HG03378 (cell line): ENCODE data around the gene RPL35.

Experiments
- ATAC-seq: cut with Tn5 transposase; IDR thresholded peaks from one replicate; pipeline ENCODE4 v1.9.1; 2021; ENCODE audit warnings: mild to moderate bottlenecking, moderate library complexity; ENCODE audit not compliant: unreplicated experiment

Gene RPL35

GRCh38 chr9:124877021-124877782, 15.4 kb upstream of the RPL35 start:
- ATAC-seq, result no peak

DNA sequence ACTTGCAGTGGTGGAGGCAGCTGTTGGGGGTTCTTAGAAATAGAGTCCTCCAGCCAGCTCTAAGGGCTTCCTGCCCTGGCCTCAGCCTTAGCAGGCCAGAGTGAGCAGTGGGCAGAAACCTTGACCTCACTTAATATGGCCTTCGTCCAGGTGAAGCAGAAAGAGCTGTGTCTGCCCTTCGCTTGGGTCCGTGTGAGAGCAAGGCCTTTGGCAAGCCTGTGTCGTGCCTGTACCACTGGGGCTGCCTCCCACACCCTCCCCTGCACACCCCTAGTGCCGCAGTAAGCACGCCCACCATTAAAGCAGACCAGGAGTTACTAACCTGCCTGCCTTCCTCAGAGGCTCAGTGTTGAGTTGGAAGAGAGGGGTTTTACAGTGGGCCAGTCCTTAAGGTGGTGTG, 13.7 kb upstream of the RPL35 start:
- ATAC-seq, result no peak

- no peak for ATAC-seq
These were observed 11.9 kb upstream of the RPL35 start for GRCh38 chr9:124873664-124874063.

GRCh38 chr9:124871156-124871561, 9.4 kb upstream of the RPL35 start:
- ATAC-seq, result no peak

DNA sequence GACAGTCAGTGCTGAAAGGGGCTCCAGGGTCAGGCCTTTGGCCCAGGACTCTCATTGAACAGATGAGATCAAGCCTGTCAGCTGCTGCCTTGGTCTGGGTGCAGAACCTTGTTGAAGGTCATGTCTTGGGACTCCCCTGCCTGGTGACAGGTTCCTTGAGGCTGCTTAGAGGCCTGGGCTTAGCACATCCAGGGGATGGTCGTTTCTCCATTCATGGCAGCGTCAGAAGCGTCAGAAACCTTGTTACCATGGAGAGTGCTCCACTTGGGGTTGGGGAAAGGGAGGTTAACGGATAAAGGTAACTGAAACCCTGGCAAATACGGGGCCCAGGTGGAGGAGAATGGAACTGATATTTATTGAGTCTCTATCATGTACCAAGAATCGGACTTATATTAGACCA, 9.0 kb upstream of the RPL35 start:
- ATAC-seq, result no peak

GRCh38 chr9:124869986-124870560, 8.3 kb upstream of the RPL35 start:
- ATAC-seq, result peak; percentile 47

DNA sequence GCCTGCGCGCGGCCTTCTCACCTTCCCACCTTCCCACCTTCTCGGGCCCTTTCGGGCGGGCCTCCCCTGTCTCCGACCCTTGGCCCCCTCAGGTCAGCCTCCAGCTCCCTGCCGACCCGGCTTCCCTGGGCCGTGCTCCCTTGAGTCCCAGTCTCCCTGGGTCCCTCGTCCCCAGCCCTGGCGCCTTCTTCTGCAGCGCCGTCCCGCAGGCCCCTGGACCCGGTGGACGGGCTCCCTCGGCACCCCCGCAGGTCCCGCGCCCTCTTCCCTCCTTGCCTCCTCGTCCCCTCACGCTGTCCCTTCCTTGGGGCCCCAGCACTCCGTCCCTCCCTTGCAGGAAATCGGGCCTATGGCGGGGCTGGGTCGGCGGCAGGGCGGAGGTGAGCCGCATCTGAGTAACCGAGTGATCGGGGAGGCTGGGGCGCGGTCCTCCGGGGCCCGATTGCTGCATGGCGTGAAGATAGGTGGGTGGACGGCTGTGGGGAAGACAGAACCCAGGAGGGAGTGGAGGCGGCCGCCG, 7.8 kb upstream of the RPL35 start:
- ATAC-seq, result no peak

DNA sequence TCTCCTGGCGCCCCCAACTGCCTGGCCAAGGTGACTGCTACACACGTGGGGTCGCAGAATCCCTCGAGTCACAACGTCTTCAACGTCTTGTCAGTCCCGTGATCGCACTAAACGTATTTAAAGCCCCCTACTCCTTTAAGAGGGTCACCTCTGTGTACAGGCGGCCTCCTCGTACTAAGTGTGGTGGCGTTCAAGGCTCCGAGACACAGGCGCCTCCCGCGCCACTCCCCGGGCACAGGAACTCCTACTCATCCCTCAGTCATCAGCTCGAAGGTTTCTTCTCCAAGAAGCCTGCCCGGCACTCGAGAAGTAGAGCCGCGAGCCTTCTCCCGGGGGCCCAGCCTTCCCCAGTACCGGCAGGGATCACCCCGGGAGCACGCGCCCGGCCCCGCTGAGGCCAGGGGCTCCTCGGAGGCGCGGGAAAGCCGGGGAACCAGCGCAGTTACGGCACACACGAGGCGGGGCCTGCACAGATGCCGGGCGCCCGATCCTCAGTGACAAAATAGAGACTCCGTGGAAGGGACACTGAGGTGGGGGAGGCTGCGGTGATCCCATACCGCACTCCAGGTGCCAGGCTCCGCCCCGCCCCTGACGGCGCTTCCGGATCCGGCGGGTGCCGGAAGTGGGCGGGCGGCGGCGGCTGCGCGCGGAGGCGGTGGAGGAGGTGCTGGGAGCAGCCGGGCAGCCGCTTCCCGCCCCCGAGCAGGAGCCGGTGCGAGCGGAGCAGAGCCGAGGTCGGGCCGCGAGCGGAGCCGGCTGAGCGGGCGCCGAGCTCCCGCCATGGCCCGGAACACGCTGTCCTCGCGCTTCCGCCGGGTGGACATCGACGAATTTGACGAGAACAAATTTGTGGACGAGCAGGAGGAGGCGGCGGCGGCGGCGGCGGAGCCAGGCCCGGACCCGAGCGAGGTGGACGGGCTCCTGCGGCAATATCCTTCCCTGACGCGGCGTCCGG, 7.0 kb upstream of the RPL35 start:
- peak; percentile 35 for ATAC-seq

DNA sequence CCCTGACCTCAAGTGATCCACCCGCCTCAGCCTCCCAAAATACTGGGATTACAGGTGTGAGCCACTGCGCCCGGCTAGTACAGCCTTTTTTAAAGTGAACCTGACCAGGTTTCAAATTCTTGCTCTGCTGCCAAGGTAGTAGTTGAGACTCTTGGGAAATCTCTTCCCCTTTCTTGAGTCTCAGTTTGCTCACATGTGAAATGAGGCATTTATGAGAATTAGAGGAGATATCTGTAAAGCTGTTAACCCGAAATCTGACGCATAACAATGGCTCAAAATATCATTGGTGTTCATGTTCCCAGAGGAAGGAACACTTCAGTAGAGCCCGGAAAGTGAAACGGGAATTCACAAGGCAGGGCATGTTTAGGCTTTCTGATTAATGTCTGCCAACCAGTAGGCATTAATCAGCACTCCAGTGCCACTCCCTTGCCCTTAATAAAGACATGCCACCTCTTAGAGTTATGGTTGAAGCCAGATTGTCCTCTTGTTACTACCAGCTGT, 1.7 kb upstream of the RPL35 start:
- no peak for ATAC-seq

- ATAC-seq, result peak; percentile 3
These were observed 995 bp downstream of the RPL35 start for GRCh38 chr9:124860582-124861341.

GRCh38 chr9:124859803-124860581, 1.8 kb downstream of the RPL35 start:
- ATAC-seq, result no peak

DNA sequence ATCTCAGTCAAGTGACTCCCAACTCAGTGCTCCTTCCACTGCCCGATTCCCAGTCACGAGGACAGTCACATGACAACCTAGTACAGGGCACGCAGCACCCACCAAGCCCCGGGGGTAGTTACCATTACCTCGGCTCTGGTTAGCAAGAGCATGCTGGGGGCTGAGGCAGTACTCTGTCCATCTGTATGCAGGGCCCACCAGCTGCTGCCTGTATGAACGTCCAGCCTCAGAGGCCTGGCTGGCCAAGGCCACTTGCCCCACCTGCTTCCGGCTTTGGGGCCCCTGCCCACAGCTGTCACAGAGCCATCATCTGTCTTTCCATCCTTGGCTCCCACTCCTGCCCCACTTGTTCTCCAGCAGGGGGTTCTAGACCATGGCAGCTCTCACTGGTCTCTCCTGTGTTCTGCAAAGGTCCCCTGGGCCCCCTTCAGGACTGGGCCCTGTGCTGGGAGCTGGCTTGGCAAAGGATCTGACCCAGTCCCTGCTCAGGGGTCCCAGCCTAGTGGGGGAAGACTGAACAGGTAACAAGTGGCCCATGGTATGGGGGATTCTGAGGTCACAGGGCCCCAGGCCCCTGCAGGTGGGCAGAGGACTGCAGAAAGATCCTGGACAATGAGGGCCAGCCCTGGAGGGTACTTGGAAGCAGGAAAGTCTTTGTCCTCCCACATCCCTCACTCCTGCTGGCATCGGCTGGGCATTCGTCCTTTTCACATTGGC, 3.3 kb downstream of the RPL35 start:
- no peak for ATAC-seq

DNA sequence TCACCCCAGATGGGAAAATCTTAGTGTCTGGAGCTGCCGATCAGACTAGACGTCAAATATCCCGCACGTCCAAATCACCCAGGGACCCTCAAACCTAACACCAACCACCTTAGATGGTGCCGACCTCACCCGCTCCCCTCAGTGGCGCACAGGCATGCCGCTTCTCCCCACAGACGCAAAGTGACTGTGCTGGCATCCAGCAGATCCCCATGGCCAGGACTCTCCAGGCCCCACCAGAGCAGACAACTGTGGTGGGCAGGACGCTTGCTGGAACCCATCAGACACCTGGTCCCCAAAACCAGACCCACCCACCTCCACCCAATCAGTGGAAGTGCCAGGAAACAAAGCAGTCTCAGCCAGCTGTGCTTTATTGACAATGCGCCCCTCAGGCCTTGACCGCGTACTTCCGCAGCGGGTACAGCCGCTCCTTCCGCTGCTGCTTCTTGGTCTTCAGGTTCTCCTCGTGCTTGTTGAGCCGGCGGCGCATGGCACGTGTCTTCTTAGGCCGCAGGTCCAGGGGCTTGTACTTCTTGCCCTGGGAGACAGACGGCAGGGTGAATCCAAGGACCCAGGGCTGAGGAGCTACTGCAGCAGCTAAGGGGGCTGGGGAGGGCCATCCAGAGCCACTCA, 4.1 kb downstream of the RPL35 start:
- no peak for ATAC-seq

GRCh38 chr9:124855944-124856765, 5.6 kb downstream of the RPL35 start:
- no peak for ATAC-seq

- ATAC-seq, result no peak
These were observed 6.2 kb downstream of the RPL35 start for GRCh38 chr9:124855566-124855943.

- no peak for ATAC-seq
These were observed 6.9 kb downstream of the RPL35 start for GRCh38 chr9:124854822-124855221.

- ATAC-seq, result no peak
These were observed 7.6 kb downstream of the RPL35 start for GRCh38 chr9:124854161-124854560.
